Activated CD8-positive, alpha-beta memory T cell treated with anti-CD3 and anti-CD28 coated beads, Interleukin-2, amount 10 ng/mL, durations not matched to agents 7 days and 5 days (primary cell): ENCODE measurements around the gene PLCH2. TPM values are rescaled to one million over a fixed set of nuclear protein-coding genes. Genes with fewer than 3 reads are reported as not detected.
A peak's percentile ranks its signal among the peaks of the same experiment; 100 is the strongest.
"Not testable (repeated sequence)": the region's sequence is repeated elsewhere in the genome, so short reads cannot be mapped to it uniquely, and the experiment has no call there.

Experiments
- ATAC-seq: fragments of 150-1000 bp; cut with Tn5 transposase; one replicate; pipeline ENCODE4 v1.10.0; 2021; ENCODE audit warnings: moderate library complexity
- CTCF ChIA-PET: fragments of 350-600 bp; sonication (Branson Sonifier 250); formaldehyde crosslinking; loops from one replicate; lab custom pipeline; 2021; ENCODE audit warnings: antibody characterized with exemption; lab: Charles Lee
- DNase-seq: peaks from one replicate; pipeline ENCODE4 v3.0.0-alpha.2; 2020
- H3K27ac Mint-ChIP-seq: one replicate; pipeline ENCODE4 v1.8.0; 2021; ENCODE audit warnings: mild to moderate bottlenecking, mixed read lengths
- H3K27me3 Mint-ChIP-seq: one replicate; pipeline ENCODE4 v1.8.0; 2021; ENCODE audit warnings: mixed read lengths
- H3K36me3 Mint-ChIP-seq: one replicate; pipeline ENCODE4 v1.8.0; 2021; ENCODE audit warnings: mild to moderate bottlenecking, mixed read lengths
- H3K4me1 Mint-ChIP-seq: one replicate; pipeline ENCODE4 v1.8.0; 2021; ENCODE audit warnings: mixed read lengths
- H3K4me3 Mint-ChIP-seq: one replicate; pipeline ENCODE4 v1.8.0; 2021; ENCODE audit warnings: mild to moderate bottlenecking, moderate library complexity, mixed read lengths
- H3K9me3 Mint-ChIP-seq: one replicate; pipeline ENCODE4 v1.8.0; 2022; ENCODE audit warnings: low read depth, mixed read lengths
- total RNA-seq, 2 experiments: library from RNA; stranded (reverse); gene quantifications; one replicate each; pipeline ENCODE4 v1.2.3, GENCODE V29; 2021

The PLCH2 gene
- total RNA-seq, 2 experiments from 2014 or later, result 6.5 to 13.5 TPM

GRCh38 chr1:2446394-2446793 lies 29.7 kb upstream of the PLCH2 start:
- DNase-seq (no peak), ATAC-seq (no peak)
- Mint-ChIP-seq H3K4me3 (no peak overlapping the region), H3K4me1 (no peaks in the 10 kb centered on the region), H3K36me3 (no peaks in the 10 kb centered on the region), H3K27me3 (peaks cover 19% of the 10 kb centered on the region), H3K27ac (no peak overlapping the region), H3K9me3 (no peaks in the 10 kb centered on the region)
- CTCF ChIA-PET, result no interaction called here

GRCh38 chr1:2446861-2447260 lies 29.2 kb upstream of the PLCH2 start:
- H3K27ac Mint-ChIP-seq, result no peak overlapping the region
- CTCF ChIA-PET, result interaction anchor here (1.2 kb wide), 1 partner anchor 65 kb away, joined by 3 read pairs; no protein-coding TSS in a partner anchor
- no peaks in the 10 kb centered on the region for H3K4me1 Mint-ChIP-seq
- H3K9me3 Mint-ChIP-seq, result no peaks in the 10 kb centered on the region
- ATAC-seq (no peak), DNase-seq (no peak)
- H3K4me3 Mint-ChIP-seq, result no peak overlapping the region
- peaks cover 19% of the 10 kb centered on the region for H3K27me3 Mint-ChIP-seq
- no peaks in the 10 kb centered on the region for H3K36me3 Mint-ChIP-seq

GRCh38 chr1:2447276-2448097 lies 28.6 kb upstream of the PLCH2 start:
- no peak overlapping the region for H3K27ac Mint-ChIP-seq
- no peaks in the 10 kb centered on the region for H3K4me1 Mint-ChIP-seq
- CTCF ChIA-PET, result interaction anchor here (0.9 to 1.2 kb wide), 2 partner anchors 32 to 66 kb away, joined by 3 to 4 read pairs; no protein-coding TSS in a partner anchor

GRCh38 chr1:2448098-2448445 lies 28.0 kb upstream of the PLCH2 start:
- Mint-ChIP-seq H3K36me3 (no peaks in the 10 kb centered on the region), H3K27me3 (peaks cover 10% of the 10 kb centered on the region), H3K27ac (no peak overlapping the region), H3K9me3 (no peaks in the 10 kb centered on the region), H3K4me3 (no peak overlapping the region), H3K4me1 (no peaks in the 10 kb centered on the region)
- CTCF ChIA-PET, result interaction anchor here (0.9 to 1.2 kb wide), 2 partner anchors 32 to 67 kb away, joined by 3 to 4 read pairs; no protein-coding TSS in a partner anchor
- no peak for DNase-seq
- ATAC-seq, result no peak

More at GRCh38 chr1:2447276-2448097, 28.6 kb upstream of the PLCH2 start:
- no peak for DNase-seq
- Mint-ChIP-seq H3K27me3 (peaks cover 16% of the 10 kb centered on the region), H3K36me3 (no peaks in the 10 kb centered on the region), H3K9me3 (no peaks in the 10 kb centered on the region), H3K4me3 (no peak overlapping the region)
- ATAC-seq, result no peak

- no peaks in the 10 kb centered on the region for H3K4me1 Mint-ChIP-seq
- no peak overlapping the region for H3K27ac Mint-ChIP-seq
- no peak overlapping the region for H3K4me3 Mint-ChIP-seq
- no peaks in the 10 kb centered on the region for H3K36me3 Mint-ChIP-seq
- ATAC-seq (peak; percentile 31), DNase-seq (no peak)
- H3K9me3 Mint-ChIP-seq, result no peaks in the 10 kb centered on the region
- H3K27me3 Mint-ChIP-seq, result peaks cover 6% of the 10 kb centered on the region
- CTCF ChIA-PET, result no interaction called here
Observed at GRCh38 chr1:2449636-2450454, 26.2 kb upstream of the PLCH2 start.

GRCh38 chr1:2451741-2452140 lies 24.3 kb upstream of the PLCH2 start:
- no peaks in the 10 kb centered on the region for H3K27me3 Mint-ChIP-seq
- H3K9me3 Mint-ChIP-seq, result no peaks in the 10 kb centered on the region
- H3K4me1 Mint-ChIP-seq, result no peaks in the 10 kb centered on the region
- H3K27ac Mint-ChIP-seq, result no peak overlapping the region
- no peak overlapping the region for H3K4me3 Mint-ChIP-seq
- DNase-seq, result no peak
- CTCF ChIA-PET, result no interaction called here
- no peak for ATAC-seq
- H3K36me3 Mint-ChIP-seq, result no peaks in the 10 kb centered on the region

GRCh38 chr1:2452201-2452931 lies 23.7 kb upstream of the PLCH2 start:
- no peak overlapping the region for H3K27ac Mint-ChIP-seq
- no peak overlapping the region for H3K4me3 Mint-ChIP-seq
- CTCF ChIA-PET, result no interaction called here
- no peaks in the 10 kb centered on the region for H3K9me3 Mint-ChIP-seq
- no peak for DNase-seq
- H3K4me1 Mint-ChIP-seq, result no peaks in the 10 kb centered on the region
- H3K36me3 Mint-ChIP-seq, result no peaks in the 10 kb centered on the region
- no peak for ATAC-seq
- no peaks in the 10 kb centered on the region for H3K27me3 Mint-ChIP-seq

- H3K27me3 Mint-ChIP-seq, result no peaks in the 10 kb centered on the region
- H3K27ac Mint-ChIP-seq, result no peak overlapping the region
- H3K4me3 Mint-ChIP-seq, result no peak overlapping the region
- no peaks in the 10 kb centered on the region for H3K4me1 Mint-ChIP-seq
- CTCF ChIA-PET, result no interaction called here
- ATAC-seq (no peak), DNase-seq (no peak)
- H3K36me3 Mint-ChIP-seq, result no peaks in the 10 kb centered on the region
- H3K9me3 Mint-ChIP-seq, result no peaks in the 10 kb centered on the region
Observed at GRCh38 chr1:2452932-2453315, 23.2 kb upstream of the PLCH2 start.

- Mint-ChIP-seq H3K27me3 (no peaks in the 10 kb centered on the region), H3K9me3 (no peaks in the 10 kb centered on the region), H3K27ac (no peak overlapping the region), H3K4me1 (no peaks in the 10 kb centered on the region), H3K4me3 (no peak overlapping the region), H3K36me3 (no peaks in the 10 kb centered on the region)
- ATAC-seq (no peak), DNase-seq (no peak)
- CTCF ChIA-PET, result no interaction called here
Observed at GRCh38 chr1:2454227-2454626, 21.9 kb upstream of the PLCH2 start.

GRCh38 chr1:2455757-2456156 lies 20.3 kb upstream of the PLCH2 start:
- H3K4me3 Mint-ChIP-seq, result no peak overlapping the region
- H3K27me3 Mint-ChIP-seq, result no peaks in the 10 kb centered on the region
- no peak overlapping the region for H3K27ac Mint-ChIP-seq
- H3K9me3 Mint-ChIP-seq, result no peaks in the 10 kb centered on the region
- H3K4me1 Mint-ChIP-seq, result no peaks in the 10 kb centered on the region
- CTCF ChIA-PET, result interaction anchor here (1.2 kb wide), 1 partner anchor 261 kb away, joined by 3 read pairs; the partner anchor contains the start of gene FAAP20
- no peak for ATAC-seq
- H3K36me3 Mint-ChIP-seq, result no peaks in the 10 kb centered on the region
- no peak for DNase-seq

- H3K4me3 Mint-ChIP-seq, result no peak overlapping the region
- H3K27ac Mint-ChIP-seq, result no peak overlapping the region
- DNase-seq (no peak), ATAC-seq (no peak)
- H3K4me1 Mint-ChIP-seq, result no peaks in the 10 kb centered on the region
- H3K9me3 Mint-ChIP-seq, result no peaks in the 10 kb centered on the region
- CTCF ChIA-PET, result no interaction called here
- H3K36me3 Mint-ChIP-seq, result no peaks in the 10 kb centered on the region
- no peaks in the 10 kb centered on the region for H3K27me3 Mint-ChIP-seq
Observed at GRCh38 chr1:2457444-2457843, 18.6 kb upstream of the PLCH2 start.

GRCh38 chr1:2458687-2459086 lies 17.4 kb upstream of the PLCH2 start:
- Mint-ChIP-seq H3K4me1 (no peaks in the 10 kb centered on the region), H3K27ac (no peak overlapping the region), H3K36me3 (no peaks in the 10 kb centered on the region), H3K9me3 (no peaks in the 10 kb centered on the region), H3K4me3 (no peak overlapping the region), H3K27me3 (no peaks in the 10 kb centered on the region)
- DNase-seq (no peak), ATAC-seq (no peak)
- CTCF ChIA-PET, result no interaction called here

GRCh38 chr1:2459102-2459753 lies 16.9 kb upstream of the PLCH2 start:
- H3K36me3 Mint-ChIP-seq, ATAC-seq, DNase-seq, H3K4me1 Mint-ChIP-seq, H3K4me3 Mint-ChIP-seq, H3K9me3 Mint-ChIP-seq, H3K27ac Mint-ChIP-seq, CTCF ChIA-PET, H3K27me3 Mint-ChIP-seq: not testable (repeated sequence)
